Measurements from ENCODE around the gene PLEKHG3.

The PLEKHG3 gene

GRCh38 chr14:64745511-64746091 lies 41.4 kb downstream of the PLEKHG3 start:
- DNase-seq = peak in 5 of 56 donors; percentile 13 to 37 (median 23)

GRCh38 chr14:64746298-64747250 lies 42.4 kb downstream of the PLEKHG3 start:
- peak in 6 of 56 donors; percentile 14 to 56 (median 32) for DNase-seq

GRCh38 chr14:64747327-64747726 lies 43.1 kb downstream of the PLEKHG3 start:
- DNase-seq = no peak

GRCh38 chr14:64748521-64748920 lies 44.3 kb downstream of the PLEKHG3 start:
- DNase-seq = no peak

GRCh38 chr14:64748995-64749714 lies 44.9 kb downstream of the PLEKHG3 start:
- DNase-seq = peak in 1 of 56 donors; percentile 21

GRCh38 chr14:64752909-64753308 lies 48.7 kb downstream of the PLEKHG3 start:
- DNase-seq = no peak

GRCh38 chr14:64753374-64753773 lies 49.1 kb downstream of the PLEKHG3 start:
- DNase-seq = no peak

GRCh38 chr14:64753999-64754398 lies 49.8 kb downstream of the PLEKHG3 start:
- DNase-seq = no peak

GRCh38 chr14:64754685-64755084 lies 50.5 kb downstream of the PLEKHG3 start:
- DNase-seq = no peak

- DNase-seq = no peak
These were observed 51.6 kb downstream of the PLEKHG3 start for GRCh38 chr14:64755781-64756221.

- no peak for DNase-seq
These were observed 52.5 kb downstream of the PLEKHG3 start for GRCh38 chr14:64756712-64757111.

- DNase-seq = no peak
These were observed 53.4 kb downstream of the PLEKHG3 start for GRCh38 chr14:64757601-64758000.

- DNase-seq = no peak
These were observed 53.8 kb downstream of the PLEKHG3 start for GRCh38 chr14:64758025-64758521.

GRCh38 chr14:64758691-64759554 lies 54.7 kb downstream of the PLEKHG3 start:
- DNase-seq = peak in 2 of 56 donors; percentile 19 to 23

- DNase-seq = no peak
These were observed 55.3 kb downstream of the PLEKHG3 start for GRCh38 chr14:64759555-64759938.

- DNase-seq = peak in 10 of 56 donors; percentile 8 to 45 (median 18)
These were observed 56.0 kb downstream of the PLEKHG3 start for GRCh38 chr14:64760146-64760755.

- DNase-seq = no peak
These were observed 56.7 kb downstream of the PLEKHG3 start for GRCh38 chr14:64760916-64761315.

- DNase-seq = no peak
These were observed 57.3 kb downstream of the PLEKHG3 start for GRCh38 chr14:64761441-64762043.
